HG03175 (cell line): ENCODE measurements around the gene ADGRL2.

ENCODE experiments used
- ATAC-seq: cut with Tn5 transposase; IDR thresholded peaks from one replicate; pipeline ENCODE4 v1.9.1; 2021; ENCODE audit warnings: mild to moderate bottlenecking, moderate library complexity; ENCODE audit not compliant: unreplicated experiment

The ADGRL2 gene

DNA sequence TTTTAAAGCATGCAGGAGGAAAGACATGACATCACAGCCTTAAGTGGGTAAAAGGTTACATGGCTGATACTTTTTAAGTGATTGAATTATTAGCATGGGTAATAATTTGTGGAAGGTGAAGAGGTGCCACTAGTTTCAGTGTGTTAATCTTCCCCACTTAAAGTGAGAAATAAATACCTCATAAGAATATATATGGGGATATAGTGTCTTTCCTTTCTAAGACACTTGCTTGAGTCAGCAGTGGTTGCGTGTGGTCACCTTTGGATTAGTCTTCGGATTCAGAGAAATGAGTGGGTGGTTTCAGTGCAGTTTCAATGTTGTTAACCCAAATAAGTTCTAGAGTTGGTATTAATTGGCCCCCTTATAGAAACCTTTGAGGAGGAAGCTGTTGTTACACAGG lies 94.1 kb downstream of the ADGRL2 start:
- ATAC-seq = no peak

DNA sequence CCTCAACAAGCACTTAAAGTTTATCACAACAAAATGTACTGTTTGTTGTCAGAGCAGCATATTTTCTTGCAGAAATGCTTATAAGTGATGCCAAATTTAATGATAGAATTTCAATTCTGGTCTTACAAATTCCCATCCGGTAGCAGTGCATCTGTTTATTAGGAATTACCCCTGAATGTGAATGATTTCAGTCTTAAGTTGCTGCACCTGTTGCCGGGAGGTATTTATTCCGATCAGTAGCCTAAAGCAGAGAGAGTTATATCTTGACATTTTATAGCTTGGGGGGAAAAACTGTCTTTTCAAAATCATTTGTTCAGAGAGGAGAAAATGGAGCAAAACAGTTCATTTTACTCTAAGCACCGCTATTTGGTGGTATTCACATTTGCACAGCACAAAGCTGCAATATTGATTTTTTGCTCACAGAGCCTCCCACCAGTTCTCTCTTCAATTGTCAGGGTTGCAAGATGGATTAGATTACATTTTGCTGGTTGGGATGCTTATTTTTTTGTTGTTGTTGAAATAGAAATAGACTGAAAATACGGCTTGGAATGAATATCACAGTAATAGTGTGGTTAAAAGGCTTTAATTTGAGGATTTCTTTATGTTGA lies 98.6 kb downstream of the ADGRL2 start:
- ATAC-seq = no peak

DNA sequence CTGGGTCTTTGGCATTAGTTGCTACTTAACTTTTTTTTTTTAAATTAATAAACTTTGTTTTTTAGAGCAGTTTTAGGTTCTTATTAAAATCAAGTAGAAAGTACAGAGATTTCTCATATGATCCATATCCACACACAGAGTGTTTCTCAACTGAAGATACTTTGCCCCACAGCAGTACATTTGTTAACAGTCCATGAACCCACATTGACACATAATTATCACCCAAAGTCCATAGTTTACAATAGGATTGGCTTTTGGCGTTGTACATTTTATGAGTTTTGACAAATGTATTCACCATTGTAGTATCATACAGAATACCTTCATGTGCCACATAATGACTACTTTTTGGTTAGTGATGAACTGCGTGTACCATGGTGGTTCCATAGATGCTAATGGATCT lies 106.8 kb downstream of the ADGRL2 start:
- no peak for ATAC-seq

DNA sequence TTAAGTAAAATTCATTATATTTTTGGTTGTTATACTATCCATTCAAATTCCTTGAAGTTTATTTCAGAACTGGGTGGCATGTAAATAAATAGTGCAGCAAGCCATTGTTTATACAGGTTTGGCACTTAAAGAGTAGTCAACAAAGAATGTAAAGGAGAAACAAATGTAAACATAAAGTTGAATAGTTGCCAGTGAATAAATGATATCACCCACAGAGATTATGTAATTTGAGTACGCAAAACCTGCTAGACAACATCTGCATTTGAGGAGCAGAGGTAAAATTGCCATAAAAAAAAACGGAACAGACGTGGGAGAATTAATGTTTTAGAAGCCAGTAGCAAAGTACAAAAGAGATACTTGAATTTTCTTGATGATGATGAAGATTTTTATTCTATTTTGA lies 111.6 kb downstream of the ADGRL2 start:
- no peak for ATAC-seq

DNA sequence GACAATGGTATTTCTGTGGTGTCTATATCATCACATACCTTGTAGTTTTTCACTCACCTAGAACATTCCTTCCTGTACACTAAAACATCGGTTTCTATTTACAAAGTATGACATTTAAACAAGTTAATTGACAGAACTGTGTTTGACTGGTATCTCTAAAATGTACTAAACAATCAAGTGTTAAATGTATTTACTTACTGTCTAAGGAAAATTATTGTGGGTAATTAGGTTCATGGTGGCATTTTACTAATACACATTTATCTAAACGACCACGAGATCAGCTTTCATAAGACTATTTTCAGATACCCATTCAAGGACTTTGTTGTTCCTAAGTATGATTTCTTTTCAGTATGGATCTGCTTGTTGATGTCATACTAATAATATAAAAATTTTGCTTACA lies 115.2 kb downstream of the ADGRL2 start:
- no peak for ATAC-seq

DNA sequence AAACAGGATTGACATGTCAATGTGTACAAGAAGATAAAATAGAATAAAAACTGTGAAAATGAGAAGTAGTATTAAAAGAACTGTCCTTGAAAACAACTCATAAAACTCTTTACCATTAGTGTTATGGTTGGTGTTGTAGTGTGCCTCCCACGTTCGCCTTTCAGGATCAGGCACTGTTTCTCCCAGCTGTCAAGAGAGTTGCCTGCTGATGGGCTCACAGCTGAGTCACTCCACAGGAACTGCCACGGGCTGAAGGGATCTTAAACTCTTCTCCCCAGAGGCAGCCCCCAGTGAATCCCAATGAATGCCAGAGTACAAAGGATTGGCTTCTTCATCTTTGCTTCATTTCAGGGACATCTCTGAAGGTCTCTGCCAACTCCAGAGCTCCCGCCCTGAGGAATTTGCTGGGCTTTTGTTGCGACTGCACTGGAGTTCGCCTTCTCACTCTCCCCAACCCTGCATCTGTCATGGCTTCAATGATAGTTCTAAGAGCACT lies 119.6 kb downstream of the ADGRL2 start:
- no peak for ATAC-seq

DNA sequence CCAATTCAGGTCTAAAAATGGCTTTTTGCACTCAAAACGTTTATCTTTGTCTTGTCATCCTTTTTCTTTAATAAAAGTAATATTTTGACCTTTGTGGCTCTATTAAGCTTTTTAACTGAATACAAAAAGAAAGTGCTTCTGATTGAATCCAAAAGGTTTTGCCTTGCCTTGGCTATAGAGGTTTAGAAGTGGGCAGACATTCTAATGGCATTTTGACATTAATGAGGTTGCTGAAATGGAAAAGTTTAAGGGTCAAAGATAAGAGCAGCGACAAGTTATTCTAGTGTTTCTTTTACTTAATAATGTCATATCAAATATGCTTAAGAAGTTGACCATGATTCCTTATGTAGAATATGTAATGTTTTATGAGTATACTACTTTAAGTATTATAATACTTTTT lies 120.2 kb downstream of the ADGRL2 start:
- ATAC-seq = no peak

DNA sequence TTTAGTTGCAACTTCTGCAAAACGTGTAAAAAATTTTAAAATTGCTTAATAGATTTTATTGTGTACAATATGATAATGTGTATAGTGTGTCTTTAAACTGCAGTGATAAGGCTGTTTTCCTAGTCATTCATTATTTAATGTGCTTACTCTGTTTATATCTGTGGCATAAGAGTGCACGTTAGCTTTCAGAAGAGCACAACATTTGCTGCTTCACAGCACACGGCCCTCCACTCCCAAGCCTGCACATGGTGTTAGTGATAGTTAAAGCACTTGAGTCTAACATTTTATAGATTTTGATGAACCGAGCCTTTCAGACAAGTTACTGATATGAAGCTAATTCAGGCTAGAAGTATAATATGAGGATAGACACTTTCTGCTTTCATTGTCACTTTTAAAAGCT lies 120.6 kb downstream of the ADGRL2 start:
- ATAC-seq = no peak

DNA sequence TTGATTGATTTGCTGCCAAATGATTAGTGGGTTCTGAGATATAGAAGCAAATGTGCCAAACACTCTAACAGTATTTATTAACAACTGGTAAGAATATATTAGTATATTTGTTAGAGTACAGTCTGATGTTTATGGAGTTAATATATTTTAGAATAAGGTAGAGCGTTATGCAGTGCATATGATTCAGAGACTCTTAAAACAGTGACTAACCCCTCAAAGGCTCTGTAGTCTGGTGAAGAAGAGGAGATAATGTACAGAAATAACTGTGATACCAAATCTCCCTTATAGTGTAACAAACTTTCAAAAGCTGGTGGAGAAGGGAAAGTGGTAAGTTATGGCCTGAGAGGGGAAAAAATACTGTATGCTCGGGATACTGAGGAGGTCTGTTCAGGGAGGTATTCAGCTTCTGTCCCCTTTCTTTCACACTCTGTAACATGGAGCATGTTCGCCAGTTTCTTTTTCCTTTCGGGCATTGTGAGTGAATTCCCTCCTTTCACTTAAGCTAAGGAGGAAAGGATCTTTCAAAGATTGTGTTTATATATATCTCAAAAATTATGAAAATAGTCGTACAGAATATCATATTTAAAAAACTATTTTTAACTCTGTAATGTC lies 121.2 kb downstream of the ADGRL2 start:
- no peak for ATAC-seq

DNA sequence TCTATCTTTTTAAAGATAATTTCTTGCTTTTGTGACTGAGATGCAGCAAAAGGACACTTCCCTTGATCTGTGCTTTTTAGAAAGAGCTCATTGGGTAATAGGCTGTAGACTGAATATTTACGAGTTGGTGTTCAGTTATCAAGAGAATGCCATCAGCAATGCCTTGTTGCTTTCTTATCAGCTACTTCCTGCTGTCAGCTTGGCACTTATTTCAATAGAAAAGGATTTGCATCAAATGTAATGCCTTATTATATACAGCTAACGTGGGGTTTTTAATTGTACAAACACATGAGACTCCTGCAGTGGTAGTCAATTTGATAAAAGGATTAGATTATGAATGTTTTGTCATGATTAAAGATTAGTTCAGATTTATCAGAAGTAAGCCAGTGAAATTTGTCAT lies 122.2 kb downstream of the ADGRL2 start:
- ATAC-seq = no peak

DNA sequence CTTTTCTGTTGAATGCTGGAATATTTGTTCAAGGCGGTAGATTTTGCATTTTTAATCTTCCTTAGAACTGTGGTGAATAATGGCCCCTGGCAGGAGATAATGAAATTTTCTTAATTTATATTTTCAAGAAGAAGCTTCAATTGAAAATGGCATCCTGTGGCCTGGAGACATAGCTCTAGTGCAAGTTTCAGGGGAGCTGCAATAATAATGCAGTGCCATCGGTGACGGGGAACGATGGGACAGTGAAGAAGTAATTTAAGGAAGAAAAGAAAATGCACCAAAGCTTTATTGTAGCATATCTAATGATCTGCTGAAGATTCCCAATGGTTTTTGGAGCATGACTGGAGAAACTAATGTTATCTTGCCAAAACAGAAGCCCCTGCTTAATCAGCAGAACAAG lies 128.4 kb downstream of the ADGRL2 start:
- ATAC-seq = no peak

DNA sequence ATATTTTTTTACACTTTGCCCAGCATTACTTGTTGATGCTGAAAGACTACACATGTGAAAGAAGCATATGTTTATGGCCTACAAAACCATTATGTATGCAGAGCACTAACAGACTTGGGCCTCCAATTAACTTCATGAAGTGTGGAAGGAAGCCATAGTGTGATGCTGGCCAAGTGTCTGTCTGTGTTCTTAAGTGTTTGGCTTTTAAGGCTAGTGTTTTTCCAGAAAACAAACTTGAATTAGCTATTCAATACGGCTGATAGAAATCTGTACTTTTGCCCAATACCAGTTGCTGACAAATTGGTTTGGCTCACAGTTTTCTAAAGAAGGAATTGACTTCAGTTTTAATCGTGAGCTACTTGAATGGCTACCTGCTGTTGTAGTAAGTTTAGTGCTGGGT lies 136.1 kb downstream of the ADGRL2 start:
- no peak for ATAC-seq

DNA sequence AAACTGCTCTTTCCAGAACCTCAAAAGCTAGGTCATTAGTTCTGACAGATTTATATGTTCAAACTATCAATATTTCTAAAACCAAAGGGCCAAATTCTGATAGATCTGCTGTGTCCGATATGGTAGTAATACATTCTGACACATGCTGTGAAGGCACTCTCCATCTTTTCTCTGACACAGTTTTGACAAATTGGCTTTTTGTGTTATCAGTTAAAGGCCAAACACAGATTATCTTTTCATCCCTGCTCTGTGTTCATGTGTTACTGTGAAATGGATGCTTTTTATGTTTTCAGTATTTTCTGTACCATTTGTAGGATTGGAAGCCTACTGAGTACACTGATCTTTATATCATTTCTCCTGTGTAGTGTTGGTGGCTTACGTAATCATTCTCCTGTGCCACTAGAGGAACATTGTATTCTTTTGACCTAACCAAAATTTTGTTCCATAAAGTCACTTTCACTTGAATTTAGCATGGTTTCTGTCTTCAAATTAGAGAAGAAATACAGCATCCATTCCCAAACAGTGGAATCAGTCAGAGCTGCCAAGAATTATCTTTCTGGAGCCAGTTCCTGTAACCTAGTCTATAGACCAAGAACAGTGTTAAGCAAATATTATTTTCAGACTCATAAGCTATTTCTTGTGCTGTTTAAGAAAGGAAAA lies 137.2 kb downstream of the ADGRL2 start:
- no peak for ATAC-seq

DNA sequence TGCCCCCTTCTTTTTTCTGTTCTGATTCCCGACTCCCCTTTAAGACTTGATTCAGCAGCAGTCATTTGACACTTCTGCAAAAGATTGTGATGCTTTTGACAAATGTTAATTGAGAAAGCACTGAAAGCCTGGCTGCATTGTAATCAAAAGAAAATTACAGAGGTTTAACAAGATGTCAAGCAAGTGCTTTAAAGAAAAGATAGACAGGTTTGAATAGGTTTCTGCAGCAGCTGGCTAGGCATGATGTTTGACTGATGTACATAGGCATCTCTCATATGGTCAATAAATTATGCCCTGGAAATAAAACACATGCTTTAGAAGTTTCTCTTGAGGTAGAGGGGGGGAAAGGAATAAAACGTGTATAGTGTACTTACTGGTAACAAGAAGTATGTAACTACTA lies 147.8 kb downstream of the ADGRL2 start:
- ATAC-seq = no peak

DNA sequence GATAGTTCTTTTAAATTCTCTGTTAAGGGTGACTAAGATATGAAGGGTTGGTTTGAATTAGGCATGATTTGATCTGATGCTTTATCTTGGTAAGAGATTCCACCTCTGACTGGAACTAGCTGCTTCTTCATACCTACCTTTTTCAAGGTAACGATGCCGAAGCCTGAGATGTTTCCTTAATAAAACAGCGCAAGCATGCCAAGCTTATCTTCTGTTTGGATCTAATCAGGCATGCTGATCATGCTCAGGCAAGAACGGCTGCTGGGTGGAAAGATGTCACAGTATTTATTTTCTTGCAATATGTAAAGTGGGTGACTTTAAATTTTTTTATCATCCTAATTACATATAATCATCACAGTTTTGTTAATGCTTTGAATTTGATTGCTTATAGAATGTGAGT lies 148.7 kb downstream of the ADGRL2 start:
- ATAC-seq = no peak

DNA sequence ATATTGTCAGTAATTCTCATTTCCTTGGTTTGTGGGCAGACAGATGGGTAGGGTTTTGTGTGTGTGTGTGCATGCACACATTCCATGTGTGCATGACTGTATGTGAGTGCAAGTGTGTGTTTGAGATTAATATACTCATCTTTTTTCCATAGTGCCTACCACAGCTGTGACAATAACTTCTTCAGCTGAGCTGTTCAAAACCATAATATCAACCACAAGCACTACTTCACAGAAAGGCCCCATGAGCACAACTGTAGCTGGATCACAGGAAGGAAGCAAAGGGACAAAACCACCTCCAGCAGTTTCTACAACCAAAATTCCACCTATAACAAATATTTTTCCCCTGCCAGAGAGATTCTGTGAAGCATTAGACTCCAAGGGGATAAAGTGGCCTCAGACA lies 149.3 kb downstream of the ADGRL2 start:
- no peak for ATAC-seq

DNA sequence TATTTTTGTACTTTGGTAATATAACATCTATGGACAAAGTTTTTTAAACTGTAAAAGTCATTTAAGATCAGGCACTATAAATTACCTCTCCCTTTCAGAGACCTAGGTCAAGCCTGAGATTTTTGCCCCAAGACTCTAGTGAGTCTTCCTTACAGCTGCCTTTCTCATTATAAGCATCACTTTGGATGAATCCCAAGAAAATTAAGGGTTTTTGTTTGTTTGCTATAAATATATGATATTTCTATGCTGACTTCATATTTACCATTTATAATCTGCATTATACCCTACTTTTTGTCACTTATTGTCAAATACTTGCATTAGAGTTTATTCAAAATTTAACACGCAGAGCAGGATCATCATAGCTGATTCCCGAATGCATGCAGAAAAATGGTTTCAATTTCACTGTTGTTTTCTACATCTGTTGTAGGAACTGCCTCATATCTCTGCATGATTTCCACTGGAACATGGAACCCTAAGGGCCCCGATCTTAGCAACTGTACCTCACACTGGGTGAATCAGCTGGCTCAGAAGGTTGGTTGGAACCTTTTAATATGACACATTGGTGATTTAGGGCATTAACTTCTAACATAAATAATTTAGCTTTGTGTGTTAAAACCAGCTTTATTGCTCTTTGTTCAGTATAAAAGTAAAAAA lies 150.0 kb downstream of the ADGRL2 start:
- ATAC-seq = no peak

DNA sequence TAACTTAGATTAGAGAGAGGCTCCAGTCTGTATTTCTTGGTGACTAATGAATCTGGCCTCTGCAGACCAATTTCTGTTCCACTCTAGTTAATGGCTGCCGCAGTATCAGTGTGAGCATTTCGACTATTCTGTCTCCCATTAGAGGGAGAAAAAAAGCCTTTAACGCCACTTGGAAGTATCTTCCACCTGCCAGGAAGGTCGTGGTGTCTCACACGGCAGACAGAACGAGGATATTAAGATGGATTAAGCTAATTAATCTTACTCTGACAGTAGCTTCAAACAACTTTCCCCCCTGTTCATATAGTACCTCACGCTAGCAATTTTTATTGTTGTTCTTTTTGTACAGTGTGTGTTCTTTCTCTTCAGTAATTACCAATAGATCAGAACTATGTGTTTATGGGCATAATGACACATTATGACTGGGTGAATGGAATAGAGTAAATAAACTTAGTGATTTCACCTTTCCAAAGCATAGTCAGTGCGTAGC lies 153.8 kb downstream of the ADGRL2 start:
- ATAC-seq = no peak

DNA sequence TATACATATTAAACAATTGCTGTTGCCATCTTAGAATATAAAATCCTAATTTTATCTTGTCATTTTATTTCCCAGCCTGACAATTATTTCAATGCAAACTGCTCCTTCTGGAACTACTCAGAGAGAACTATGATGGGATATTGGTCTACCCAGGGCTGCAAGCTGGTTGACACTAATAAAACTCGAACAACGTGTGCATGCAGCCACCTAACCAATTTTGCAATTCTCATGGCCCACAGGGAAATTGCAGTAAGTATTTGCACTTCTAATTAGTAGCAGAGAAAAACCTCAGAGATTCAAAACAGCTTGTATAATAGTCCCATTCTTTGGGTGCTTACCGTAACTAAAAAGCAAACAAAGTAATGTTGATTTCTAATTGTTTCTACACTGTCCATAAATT lies 167.2 kb downstream of the ADGRL2 start:
- ATAC-seq = no peak

DNA sequence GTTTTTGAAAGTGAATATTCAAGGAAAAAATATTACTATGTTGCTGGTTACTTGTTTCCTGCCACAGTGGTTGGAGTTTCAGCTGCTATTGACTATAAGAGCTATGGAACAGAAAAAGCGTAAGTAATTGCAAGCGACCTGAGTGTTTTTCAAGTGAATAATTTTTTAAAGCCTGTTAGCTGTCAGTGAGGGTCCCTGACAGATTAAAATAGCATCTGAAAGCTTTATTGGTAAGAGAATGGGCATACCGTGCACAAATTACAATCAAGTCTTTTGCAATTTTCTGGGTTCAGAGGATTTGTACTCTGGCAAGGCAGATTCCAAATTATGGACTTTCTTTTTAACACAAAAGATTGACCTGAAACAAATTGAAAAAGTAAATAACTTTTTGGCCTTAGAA lies 169.7 kb downstream of the ADGRL2 start:
- no peak for ATAC-seq

DNA sequence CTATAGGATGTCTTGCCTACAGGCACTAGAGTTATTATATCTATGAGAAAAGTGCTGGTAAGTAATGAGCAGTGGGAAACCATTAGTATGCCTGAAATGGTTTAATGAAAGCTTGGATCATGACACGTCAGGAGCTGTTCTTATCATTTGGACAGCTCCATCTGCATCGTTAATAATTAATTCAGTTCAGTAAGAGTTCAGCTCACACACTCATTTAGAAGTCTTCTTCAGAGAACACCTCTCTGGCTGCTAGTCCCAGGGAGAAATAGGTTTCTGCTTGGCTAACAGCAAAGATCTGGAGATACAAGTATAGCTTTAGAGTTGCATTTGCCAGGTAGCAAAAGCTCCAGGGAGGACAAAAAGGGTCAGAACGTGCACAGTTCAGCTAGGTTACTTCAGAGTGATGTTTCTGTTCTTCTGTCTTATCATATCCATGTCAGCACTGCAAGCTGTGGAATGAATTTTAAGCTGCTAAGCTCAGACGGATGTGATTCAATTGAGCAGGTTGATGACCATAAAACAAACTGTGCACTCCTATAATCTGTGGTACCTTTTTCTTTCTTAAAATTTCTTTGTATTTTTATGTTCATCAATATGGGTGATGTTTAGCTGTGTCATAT lies 173.6 kb downstream of the ADGRL2 start:
- ATAC-seq = no peak
